VCaP (cell line): ENCODE results near the gene BRD9.

Experiments
- H3K27ac ChIP-seq: fragments of 450-650 bp; 2 replicates; pipeline ENCODE4 v1.5.1; 2017
- CTCF ChIP-seq: fragments of 450-650 bp; conservative IDR thresholded peaks from 2 replicates; pipeline ENCODE4 v1.5.1; 2017; ENCODE audit warnings: mild to moderate bottlenecking, moderate library complexity

Gene BRD9

GRCh38 chr5:862367-863243 is 30.0 kb downstream of the BRD9 start:
- H3K27ac ChIP-seq = no peak overlapping the region
- TF ChIP-seq CTCF = no peak

- no peak overlapping the region for H3K27ac ChIP-seq
- TF ChIP-seq CTCF = no peak
Observed at GRCh38 chr5:861442-862366, 30.9 kb downstream of the BRD9 start.

- no peak overlapping the region for H3K27ac ChIP-seq
- TF ChIP-seq CTCF = no peak
Observed at GRCh38 chr5:860506-861150, 32.0 kb downstream of the BRD9 start.

- H3K27ac ChIP-seq = no peak overlapping the region
- no peak for TF ChIP-seq CTCF
Observed at GRCh38 chr5:859798-860296, 32.8 kb downstream of the BRD9 start.

GRCh38 chr5:859391-859790 is 33.2 kb downstream of the BRD9 start:
- no peak overlapping the region for H3K27ac ChIP-seq
- no peak for TF ChIP-seq CTCF

GRCh38 chr5:858726-859125 is 33.9 kb downstream of the BRD9 start:
- TF ChIP-seq CTCF = no peak
- no peak overlapping the region for H3K27ac ChIP-seq
